HepG2 (cell line): ENCODE results near the gene LEP. TPM values are rescaled to one million over a fixed set of nuclear protein-coding genes. Genes with fewer than 3 reads are reported as not detected.
A peak's percentile ranks its signal among the peaks of the same experiment; 100 is the strongest.

Experiments
- CEBPG ChIP-seq: IDR thresholded peaks from 2 replicates; pipeline ENCODE4 v1.6.1; 2016
- CENPT ChIP-seq: sonication (generic); formaldehyde crosslinking; IDR thresholded peaks from 2 replicates; pipeline ENCODE4 v1.8.0; 2022; ENCODE audit warnings: low read depth, mild to moderate bottlenecking, moderate library complexity, missing genetic modification reagents
- EP300 ChIP-seq, 3 experiments: sonication (generic) in 1 of 3; formaldehyde crosslinking in 1 of 3; IDR thresholded peaks; 2 replicates each; pipeline versions ENCODE4 v1.5.1 to v1.6.1; 2011 to 2020; ENCODE audit warnings: low read depth in 2 of 3, low read length in 2 of 3, borderline replicate concordance in 1 of 3, improper control_type of control experiment in 1 of 3, mild to moderate bottlenecking in 1 of 3, missing genetic modification reagents in 1 of 3, moderate library complexity in 1 of 3
- ETV5 ChIP-seq: IDR thresholded peaks from 2 replicates; pipeline ENCODE4 v1.6.1; 2018; ENCODE audit warnings: missing biosample characterization, missing genetic modification reagents, inconsistent platforms, borderline replicate concordance
- FOXA1 ChIP-seq, 2 experiments: fragments of 450-650 bp in 1 of 2; sonication (generic) in 1 of 2; formaldehyde crosslinking in 1 of 2; IDR thresholded peaks; 2 replicates each; pipeline versions ENCODE4 v1.4.0 to v1.6.1; 2016 to 2020; ENCODE audit warnings: missing genetic modification reagents in 1 of 2
- FOXK1 ChIP-seq: sonication (generic); formaldehyde crosslinking; IDR thresholded peaks from 2 replicates; pipeline ENCODE4 v1.4.0; 2020; ENCODE audit warnings: low read depth, missing genetic modification reagents, borderline replicate concordance
- MAFF ChIP-seq: IDR thresholded peaks from 2 replicates; pipeline ENCODE4 v1.6.1; 2011; ENCODE audit warnings: low read depth, low read length, improper control_type of control experiment
- MAFK ChIP-seq, 2 experiments: IDR thresholded peaks in 1 of 2; conservative IDR thresholded peaks in 1 of 2; 2 replicates each; pipeline ENCODE4 v1.6.1; 2011; ENCODE audit warnings: improper control_type of control experiment in 2 of 2, low read length in 2 of 2
- NFE2L2 ChIP-seq: fragments of 150-350 bp; IDR thresholded peaks from 2 replicates; pipeline ENCODE4 v1.6.1; 2014; ENCODE audit warnings: low read length
- NR3C1 ChIP-seq: sonication (generic); formaldehyde crosslinking; IDR thresholded peaks from 2 replicates; pipeline ENCODE4 v1.4.0; 2020; ENCODE audit warnings: missing genetic modification reagents
- SMAD9 ChIP-seq: sonication (generic); formaldehyde crosslinking; IDR thresholded peaks from 2 replicates; pipeline ENCODE4 v1.5.1; 2020; ENCODE audit warnings: mild to moderate bottlenecking, missing genetic modification reagents
- ZBED4 ChIP-seq: sonication (generic); formaldehyde crosslinking; IDR thresholded peaks from 2 replicates; pipeline ENCODE4 v1.4.0; 2020; ENCODE audit warnings: missing genetic modification reagents, borderline replicate concordance
- ZNF274 ChIP-seq: sonication (generic); formaldehyde crosslinking; IDR thresholded peaks from 2 replicates; pipeline ENCODE4 v1.5.1; 2020; ENCODE audit warnings: mild to moderate bottlenecking, missing genetic modification reagents
- ZNF329 ChIP-seq: sonication (generic); formaldehyde crosslinking; IDR thresholded peaks from 2 replicates; pipeline ENCODE4 v1.9.0; 2021; ENCODE audit warnings: low read depth, mild to moderate bottlenecking, missing genetic modification reagents
- polyA plus RNA-seq, 8 experiments: library from polyadenylated mRNA; depleted of rRNA in 3 of 8; stranded (reverse) in 7 of 8; unstranded in 1 of 8; fragments of >200 nt; fragmentation: Illumina TruSeq in 4 of 8; extraction: Trizol in 4 of 8; gene quantifications; 2 replicates each; pipeline versions ENCODE4 v1.2.1 to v1.2.3, GENCODE V29; 2011 to 2016; ENCODE audit warnings: low read depth in 4 of 8, missing spikeins in 1 of 8, mixed read lengths in 1 of 8; ENCODE audit not compliant: insufficient read depth in 1 of 8
- total RNA-seq, 5 experiments: library from RNA; depleted of rRNA; stranded (reverse); fragments of >200 nt; fragmentation: Illumina TruSeq; extraction: Trizol; gene quantifications; 2 replicates each; pipeline ENCODE4 v1.2.3, GENCODE V29; 2016; ENCODE audit warnings: low read depth in 1 of 5
- TF ChIP-seq, protein P1 (sequence below): IDR thresholded peaks from 2 replicates; pipeline ENCODE4 v1.6.1; 2018; ENCODE audit warnings: missing genetic modification reagents
- TF ChIP-seq, protein P2 (sequence below): sonication (generic); formaldehyde crosslinking; conservative IDR thresholded peaks from 2 replicates; pipeline ENCODE4 v1.4.0; 2020; ENCODE audit warnings: missing genetic modification reagents
- TF ChIP-seq, protein P3 (sequence below): sonication (generic); formaldehyde crosslinking; IDR thresholded peaks from 2 replicates; pipeline ENCODE4 v1.4.0; 2020; ENCODE audit warnings: mild to moderate bottlenecking, missing genetic modification reagents

LEP gene
- total and polyA plus RNA-seq, 2 of the 13 experiments (the other 11 are each of a cell fraction or from before 2014, with no cell fraction given), result 0.05 TPM; not detected in 1

DNA sequence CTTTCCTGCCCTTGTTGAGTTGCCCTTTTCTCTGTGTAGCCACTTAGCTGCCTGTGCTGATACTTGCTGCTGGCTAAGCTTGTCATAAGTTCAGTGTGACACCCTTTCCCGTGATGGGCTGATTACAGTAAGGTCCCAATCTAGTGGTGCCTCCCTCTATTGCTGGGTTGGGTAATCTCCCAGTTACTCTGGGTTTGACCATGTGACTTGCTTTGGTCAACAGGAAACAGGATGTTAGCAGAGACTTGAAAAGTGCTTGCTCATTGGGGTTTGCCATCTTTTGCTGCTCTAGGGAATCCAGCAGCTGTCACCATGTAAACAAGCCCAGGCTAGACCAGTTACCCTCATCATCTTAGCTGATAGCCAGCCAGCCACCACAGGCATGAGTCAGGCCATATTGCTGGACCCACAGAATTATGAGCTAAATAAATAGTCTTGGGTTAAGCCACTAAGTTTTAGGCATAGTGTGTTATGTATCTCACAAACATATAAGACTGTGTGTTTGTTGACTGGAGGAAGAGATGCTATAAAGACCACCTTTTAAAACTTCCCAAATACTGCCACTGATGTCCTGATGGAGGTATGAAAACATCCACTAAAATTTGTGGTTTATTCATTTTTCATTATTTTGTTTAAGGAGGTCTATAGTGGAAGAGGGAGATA is 4.0 kb upstream of the LEP start (continued):
- TF ChIP-seq ZBED4 (CRISPR knock-in tag), result no peak
- TF ChIP-seq CEBPG (CRISPR knock-in tag), result 0 out of 2 replicates have a peak, but pooled peaks have one; percentile 13
- peak; percentile 63; the same call in 1 of the 2 replicates for TF ChIP-seq ETV5
- TF ChIP-seq, protein P1, sequence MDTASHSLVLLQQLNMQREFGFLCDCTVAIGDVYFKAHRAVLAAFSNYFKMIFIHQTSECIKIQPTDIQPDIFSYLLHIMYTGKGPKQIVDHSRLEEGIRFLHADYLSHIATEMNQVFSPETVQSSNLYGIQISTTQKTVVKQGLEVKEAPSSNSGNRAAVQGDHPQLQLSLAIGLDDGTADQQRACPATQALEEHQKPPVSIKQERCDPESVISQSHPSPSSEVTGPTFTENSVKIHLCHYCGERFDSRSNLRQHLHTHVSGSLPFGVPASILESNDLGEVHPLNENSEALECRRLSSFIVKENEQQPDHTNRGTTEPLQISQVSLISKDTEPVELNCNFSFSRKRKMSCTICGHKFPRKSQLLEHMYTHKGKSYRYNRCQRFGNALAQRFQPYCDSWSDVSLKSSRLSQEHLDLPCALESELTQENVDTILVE (CRISPR knock-in tag), result no peak
- no peak for TF ChIP-seq CENPT (CRISPR knock-in tag)
- TF ChIP-seq ZNF329 (CRISPR knock-in tag), result no peak
- peak in 1 of 2 experiments; percentile 39; a peak in 1 of 4 replicates for TF ChIP-seq MAFK (conservative IDR thresholded peaks at IDR 0.05 in 1 of 2, IDR thresholded peaks at IDR 0.05 in 1 of 2; ENCODE audit: low read length in 2 of 2)
- TF ChIP-seq, protein P2, sequence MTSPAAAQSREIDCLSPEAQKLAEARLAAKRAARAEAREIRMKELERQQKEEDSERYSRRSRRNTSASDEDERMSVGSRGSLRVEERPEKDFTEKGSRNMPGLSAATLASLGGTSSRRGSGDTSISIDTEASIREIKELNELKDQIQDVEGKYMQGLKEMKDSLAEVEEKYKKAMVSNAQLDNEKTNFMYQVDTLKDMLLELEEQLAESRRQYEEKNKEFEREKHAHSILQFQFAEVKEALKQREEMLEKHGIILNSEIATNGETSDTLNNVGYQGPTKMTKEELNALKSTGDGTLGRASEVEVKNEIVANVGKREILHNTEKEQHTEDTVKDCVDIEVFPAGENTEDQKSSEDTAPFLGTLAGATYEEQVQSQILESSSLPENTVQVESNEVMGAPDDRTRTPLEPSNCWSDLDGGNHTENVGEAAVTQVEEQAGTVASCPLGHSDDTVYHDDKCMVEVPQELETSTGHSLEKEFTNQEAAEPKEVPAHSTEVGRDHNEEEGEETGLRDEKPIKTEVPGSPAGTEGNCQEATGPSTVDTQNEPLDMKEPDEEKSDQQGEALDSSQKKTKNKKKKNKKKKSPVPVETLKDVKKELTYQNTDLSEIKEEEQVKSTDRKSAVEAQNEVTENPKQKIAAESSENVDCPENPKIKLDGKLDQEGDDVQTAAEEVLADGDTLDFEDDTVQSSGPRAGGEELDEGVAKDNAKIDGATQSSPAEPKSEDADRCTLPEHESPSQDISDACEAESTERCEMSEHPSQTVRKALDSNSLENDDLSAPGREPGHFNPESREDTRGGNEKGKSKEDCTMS (CRISPR knock-in tag), result no peak
- TF ChIP-seq FOXK1 (CRISPR knock-in tag), result peak; percentile 51; the same call in 1 of the 2 replicates
- TF ChIP-seq ZNF274 (CRISPR knock-in tag), result no peak
- peak; percentile 26; the same call in 1 of the 2 replicates for TF ChIP-seq MAFF
- TF ChIP-seq, protein P3, sequence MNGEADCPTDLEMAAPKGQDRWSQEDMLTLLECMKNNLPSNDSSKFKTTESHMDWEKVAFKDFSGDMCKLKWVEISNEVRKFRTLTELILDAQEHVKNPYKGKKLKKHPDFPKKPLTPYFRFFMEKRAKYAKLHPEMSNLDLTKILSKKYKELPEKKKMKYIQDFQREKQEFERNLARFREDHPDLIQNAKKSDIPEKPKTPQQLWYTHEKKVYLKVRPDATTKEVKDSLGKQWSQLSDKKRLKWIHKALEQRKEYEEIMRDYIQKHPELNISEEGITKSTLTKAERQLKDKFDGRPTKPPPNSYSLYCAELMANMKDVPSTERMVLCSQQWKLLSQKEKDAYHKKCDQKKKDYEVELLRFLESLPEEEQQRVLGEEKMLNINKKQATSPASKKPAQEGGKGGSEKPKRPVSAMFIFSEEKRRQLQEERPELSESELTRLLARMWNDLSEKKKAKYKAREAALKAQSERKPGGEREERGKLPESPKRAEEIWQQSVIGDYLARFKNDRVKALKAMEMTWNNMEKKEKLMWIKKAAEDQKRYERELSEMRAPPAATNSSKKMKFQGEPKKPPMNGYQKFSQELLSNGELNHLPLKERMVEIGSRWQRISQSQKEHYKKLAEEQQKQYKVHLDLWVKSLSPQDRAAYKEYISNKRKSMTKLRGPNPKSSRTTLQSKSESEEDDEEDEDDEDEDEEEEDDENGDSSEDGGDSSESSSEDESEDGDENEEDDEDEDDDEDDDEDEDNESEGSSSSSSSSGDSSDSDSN (CRISPR knock-in tag), result no peak
- no peak for TF ChIP-seq FOXA1 (IDR thresholded peaks at IDR 0.05)
- peak; percentile 54; the same call in 1 of the 2 replicates for TF ChIP-seq FOXA1 (CRISPR knock-in tag; IDR thresholded peaks at IDR 0.05)
- TF ChIP-seq SMAD9 (CRISPR knock-in tag), result no peak
- TF ChIP-seq EP300 (IDR thresholded peaks at IDR 0.05; ENCODE audit: low read depth in 2 of 2, low read length in 2 of 2), result peak in 1 of 2 experiments; percentile 27; a peak in 1 of 4 replicates
- TF ChIP-seq EP300 (CRISPR knock-in tag; IDR thresholded peaks at IDR 0.05; ENCODE audit: borderline replicate concordance), result no peak; the same call in 1 of the 2 replicates
- peak; percentile 46; the same call in 1 of the 2 replicates for TF ChIP-seq NFE2L2
- TF ChIP-seq NR3C1 (CRISPR knock-in tag), result no peak
